H1 (cell line): ENCODE measurements around the gene PF4V1. TPM values are rescaled to one million over a fixed set of nuclear protein-coding genes. Genes with fewer than 3 reads are reported as not detected.

ENCODE experiments used
- CTCF ChIA-PET: fragments of 300-600 bp; sonication (Branson Sonifier 250); formaldehyde crosslinking; loops from one replicate; lab custom pipeline; 2021; ENCODE audit not compliant: partially characterized antibody; lab: Charles Lee
- POLR2A ChIA-PET: fragments of 300-600 bp; sonication (Branson Sonifier 250); formaldehyde crosslinking; loops from one replicate; lab custom pipeline; 2021; ENCODE audit warnings: inconsistent platforms; ENCODE audit not compliant: partially characterized antibody; lab: Charles Lee
- DNase-seq, 2 experiments: peaks; one replicate each; pipeline versions ENCODE4 v3.0.0 to v3.0.0-alpha.2; 2010 to 2022; ENCODE audit warnings: low spot score in 2 of 2, low read depth in 1 of 2, mixed read lengths in 1 of 2
- FAIRE-seq: peaks from 2 replicates; lab custom pipeline; 2011; peaks lifted over from hg19 to GRCh38; lab: Jason Lieb, UNC
- H2AFZ ChIP-seq: 2 replicates; pipeline ENCODE4 v1.8.1; 2012; ENCODE audit warnings: low read length, inconsistent platforms
- H2AK5ac ChIP-seq: 2 replicates; pipeline ENCODE4 v1.6.1; 2013; ENCODE audit warnings: low read depth, low read length
- H2BK120ac ChIP-seq: replicated peaks from 2 replicates; pipeline ENCODE3; 2013; ENCODE audit warnings: low read depth, low read length, inconsistent platforms
- H2BK12ac ChIP-seq: 2 replicates; pipeline ENCODE4 v1.6.1; 2013; ENCODE audit warnings: low read depth, low read length
- H2BK15ac ChIP-seq: 2 replicates; pipeline ENCODE4 v1.6.1; 2013; ENCODE audit warnings: low read length
- H2BK20ac ChIP-seq: 2 replicates; pipeline ENCODE4 v1.6.1; 2013; ENCODE audit warnings: low read length
- H2BK5ac ChIP-seq: 2 replicates; pipeline ENCODE4 v1.6.1; 2013; ENCODE audit warnings: low read depth, low read length
- H3K14ac ChIP-seq: 2 replicates; pipeline ENCODE4 v1.6.1; 2013; ENCODE audit warnings: inconsistent platforms; ENCODE audit not compliant: insufficient read length
- H3K18ac ChIP-seq: 2 replicates; pipeline ENCODE4 v1.6.1; 2013; ENCODE audit warnings: low read length; ENCODE audit errors: extremely low read depth
- H3K23ac ChIP-seq: 2 replicates; pipeline ENCODE4 v1.6.1; 2013; ENCODE audit warnings: inconsistent platforms; ENCODE audit not compliant: insufficient read length
- H3K23me2 ChIP-seq: 2 replicates; pipeline ENCODE4 v1.6.1; 2013; ENCODE audit warnings: low read depth, low read length
- H3K27ac ChIP-seq: 2 replicates; pipeline ENCODE4 v1.6.1; 2011; ENCODE audit warnings: low read depth, low read length, inconsistent platforms
- H3K27me3 ChIP-seq, 4 experiments: replicated peaks in 1 of 4; 1 replicate in 1 of 4; 2 replicates in 3 of 4; pipeline versions ENCODE4 v1.6.1 to v1.8.1; 2011 to 2013; ENCODE audit warnings: low read length in 3 of 4, mild to moderate bottlenecking in 3 of 4, inconsistent platforms in 2 of 4, mixed read lengths in 2 of 4, moderate library complexity in 1 of 4; ENCODE audit not compliant: control insufficient read depth in 3 of 4, insufficient read depth in 3 of 4; ENCODE audit errors: extremely low read depth in 1 of 4
- H3K36me3 ChIP-seq, 4 experiments: 2 replicates each; pipeline versions ENCODE4 v1.6.1 to v1.8.1; 2011 to 2013; ENCODE audit warnings: mild to moderate bottlenecking in 4 of 4, low read length in 3 of 4, moderate library complexity in 2 of 4, control low read depth in 1 of 4, inconsistent platforms in 1 of 4; ENCODE audit not compliant: insufficient read depth in 4 of 4, control insufficient read depth in 2 of 4
- H3K4ac ChIP-seq: replicated peaks from 2 replicates; pipeline ENCODE3; 2013; ENCODE audit warnings: low read length, low read depth, mixed read lengths, inconsistent platforms; ENCODE audit not compliant: insufficient read length
- H3K4me1 ChIP-seq, 4 experiments: replicated peaks in 1 of 4; 1 replicate in 1 of 4; 2 replicates in 3 of 4; pipeline versions ENCODE4 v1.6.1 to v1.8.1; 2011 to 2013; ENCODE audit warnings: low read length in 3 of 4, inconsistent platforms in 2 of 4, mixed read lengths in 1 of 4; ENCODE audit not compliant: insufficient read depth in 4 of 4, control insufficient read depth in 3 of 4
- H3K4me2 ChIP-seq, 2 experiments: 2 replicates each; pipeline versions ENCODE4 v1.6.1 to v1.8.1; 2011 to 2013; ENCODE audit warnings: low read depth in 2 of 2, low read length in 2 of 2, control low read depth in 1 of 2, inconsistent platforms in 1 of 2, mild to moderate bottlenecking in 1 of 2; ENCODE audit not compliant: insufficient read depth in 1 of 2
- H3K4me3 ChIP-seq, 4 experiments: fragments of 200-600, 300-600 bp in 1 of 4; sonication (generic), shearing (Covaris generic), sonication (Bioruptor Twin) in 1 of 4; 2 replicates each; pipeline versions ENCODE4 v1.5.1 to v1.8.1; 2011 to 2016; ENCODE audit warnings: low read length in 4 of 4, low read depth in 3 of 4, control low read depth in 2 of 4, inconsistent platforms in 2 of 4, mild to moderate bottlenecking in 2 of 4, mixed read lengths in 1 of 4, moderate library complexity in 1 of 4; ENCODE audit not compliant: insufficient read depth in 2 of 4; ENCODE audit errors: extremely low read depth in 1 of 4
- H3K56ac ChIP-seq: replicated peaks from 2 replicates; pipeline ENCODE3; 2013; ENCODE audit warnings: low read depth, mild to moderate bottlenecking, mixed read lengths, low read length, inconsistent platforms; ENCODE audit not compliant: insufficient read length
- H3K79me1 ChIP-seq: 2 replicates; pipeline ENCODE4 v1.6.1; 2013; ENCODE audit warnings: low read depth, low read length, control low read depth
- H3K79me2 ChIP-seq, 2 experiments: 2 replicates each; pipeline versions ENCODE4 v1.6.1 to v1.8.1; 2012 to 2013; ENCODE audit warnings: low read length in 2 of 2, mild to moderate bottlenecking in 2 of 2, inconsistent platforms in 1 of 2; ENCODE audit not compliant: insufficient read depth in 2 of 2, control insufficient read depth in 1 of 2
- H3K9ac ChIP-seq, 4 experiments: replicated peaks in 1 of 4; 1 replicate in 1 of 4; 2 replicates in 3 of 4; pipeline versions ENCODE4 v1.6.1 to v1.8.1; 2011 to 2013; ENCODE audit warnings: low read depth in 3 of 4, low read length in 3 of 4, control low read depth in 2 of 4, mild to moderate bottlenecking in 2 of 4, moderate library complexity in 2 of 4, inconsistent platforms in 1 of 4; ENCODE audit errors: extremely low read depth in 1 of 4
- H3K9me3 ChIP-seq, 2 experiments: 2 replicates each; pipeline versions ENCODE4 v1.6.1 to v1.8.1; 2012 to 2013; ENCODE audit warnings: mild to moderate bottlenecking in 2 of 2, moderate library complexity in 2 of 2, control low read depth in 1 of 2, inconsistent platforms in 1 of 2, low read depth in 1 of 2, low read length in 1 of 2, mixed read lengths in 1 of 2; ENCODE audit not compliant: insufficient read depth in 2 of 2
- H4K20me1 ChIP-seq, 2 experiments: replicated peaks in 1 of 2; 2 replicates each; pipeline versions ENCODE3 to v1.8.1; 2011 to 2013; ENCODE audit warnings: inconsistent platforms in 2 of 2, low read length in 2 of 2, mild to moderate bottlenecking in 1 of 2; ENCODE audit not compliant: insufficient read depth in 2 of 2, control insufficient read depth in 1 of 2
- H4K5ac ChIP-seq: 2 replicates; pipeline ENCODE4 v1.6.1; 2013; ENCODE audit warnings: low read length, low read depth, mixed read lengths, inconsistent platforms; ENCODE audit not compliant: insufficient read length
- H4K8ac ChIP-seq: 2 replicates; pipeline ENCODE4 v1.8.0; 2013; ENCODE audit warnings: mild to moderate bottlenecking, moderate library complexity, low read length, inconsistent platforms; ENCODE audit not compliant: insufficient read depth; ENCODE audit errors: extremely low read depth
- H4K91ac ChIP-seq: replicated peaks from 2 replicates; pipeline ENCODE3; 2013; ENCODE audit warnings: low read length, mixed read lengths, inconsistent platforms; ENCODE audit not compliant: insufficient read length
- BCL11A ChIP-seq, 2 experiments: IDR thresholded peaks; one replicate each; pipeline ENCODE4 v1.6.1; 2011; ENCODE audit warnings: low read depth in 2 of 2, low read length in 2 of 2, mild to moderate bottlenecking in 2 of 2
- BRCA1 ChIP-seq: IDR thresholded peaks from 2 replicates; pipeline ENCODE4 v1.6.1; 2012; ENCODE audit warnings: low read depth, low read length, improper control_type of control experiment
- CBX8 ChIP-seq: fragments of 300-800, 300-1000 bp; sonication (generic); IDR thresholded peaks from 2 replicates; pipeline ENCODE4 v1.7.1; 2016; ENCODE audit warnings: low read depth, low read length, borderline replicate concordance
- CHD2 ChIP-seq: IDR thresholded peaks from 2 replicates; pipeline ENCODE4 v1.6.1; 2012; ENCODE audit warnings: low read length, improper control_type of control experiment
- JUN ChIP-seq: IDR thresholded peaks from 2 replicates; pipeline ENCODE4 v1.6.1; 2011; ENCODE audit warnings: low read depth, mild to moderate bottlenecking, improper control_type of control experiment, low read length
- KDM4A ChIP-seq: IDR thresholded peaks from one replicate; pipeline ENCODE4 v1.7.1; 2012; ENCODE audit warnings: low read depth, mild to moderate bottlenecking, moderate library complexity, low read length, inconsistent platforms; ENCODE audit not compliant: severe bottlenecking
- POLR2A ChIP-seq, 2 experiments: IDR thresholded peaks; 1 replicate in 1 of 2; 2 replicates in 1 of 2; pipeline ENCODE4 v1.6.1; 2011; ENCODE audit warnings: low read depth in 2 of 2, low read length in 2 of 2, mild to moderate bottlenecking in 2 of 2; ENCODE audit errors: control extremely low read depth in 1 of 2
- RAD21 ChIP-seq, 2 experiments: IDR thresholded peaks in 1 of 2; conservative IDR thresholded peaks in 1 of 2; 2 replicates each; pipeline ENCODE4 v1.6.1; 2011; ENCODE audit warnings: low read depth in 2 of 2, low read length in 2 of 2, improper control_type of control experiment in 1 of 2, inconsistent platforms in 1 of 2, mild to moderate bottlenecking in 1 of 2, moderate library complexity in 1 of 2
- SIN3A ChIP-seq, 2 experiments: IDR thresholded peaks in 1 of 2; conservative IDR thresholded peaks in 1 of 2; 2 replicates each; pipeline ENCODE4 v1.6.1; 2011 to 2012; ENCODE audit warnings: low read length in 2 of 2, improper control_type of control experiment in 1 of 2, low read depth in 1 of 2, mild to moderate bottlenecking in 1 of 2
- SIX5 ChIP-seq: IDR thresholded peaks from 2 replicates; pipeline ENCODE4 v1.6.1; 2011; ENCODE audit warnings: mild to moderate bottlenecking, low read depth, low read length
- SP1 ChIP-seq: IDR thresholded peaks from 2 replicates; pipeline ENCODE4 v1.6.1; 2011; ENCODE audit warnings: low read depth, low read length
- YY1 ChIP-seq: IDR thresholded peaks from 2 replicates; pipeline ENCODE4 v1.6.1; 2011; ENCODE audit warnings: low read depth, mild to moderate bottlenecking, low read length
- WGBS, 2 experiments: shearing (Covaris generic) in 1 of 2; methylation state at CpG; one replicate each; pipeline versions ENCODE4 v1.1.6 to v1.1.7; 2013 to 2015; ENCODE audit warnings: low lambda C conversion rate in 2 of 2, mixed read lengths in 2 of 2, inconsistent platforms in 1 of 2, low coverage in 1 of 2, missing lambda C conversion rate in 1 of 2; ENCODE audit not compliant: insufficient replicate concordance in 2 of 2, insufficient coverage in 1 of 2, insufficient read length in 1 of 2; ENCODE audit errors: extremely low coverage in 1 of 2, missing lambda C conversion rate in 1 of 2; 5-methylcytosine and 5-hydroxymethylcytosine counted together
- polyA plus RNA-seq, 7 experiments: library from polyadenylated mRNA; depleted of rRNA in 3 of 7; stranded (reverse) in 5 of 7; unstranded in 2 of 7; fragments of >200 nt in 5 of 7; fragments of 200-250 nt in 2 of 7; gene quantifications; 1 replicate in 5 of 7; 2 replicates in 1 of 7; 4 replicates in 1 of 7; pipeline versions ENCODE4 v1.2.1 to v1.2.3, GENCODE V29; 2011 to 2013; ENCODE audit warnings: missing spikeins in 2 of 7, mixed read lengths in 2 of 7
- total RNA-seq: library from RNA; stranded (reverse); fragmentation: NEBNext Ultra II Directional; extraction: Animal tissue kit (Norgen Biotek cat#: 25700); gene quantifications from 2 replicates; pipeline ENCODE4 v1.2.1, GENCODE V29; 2021

The PF4V1 gene
- total and polyA plus RNA-seq, 2 of the 8 experiments (the other 6 are each of a cell fraction or from before 2014, with no cell fraction given), result not detected

DNA sequence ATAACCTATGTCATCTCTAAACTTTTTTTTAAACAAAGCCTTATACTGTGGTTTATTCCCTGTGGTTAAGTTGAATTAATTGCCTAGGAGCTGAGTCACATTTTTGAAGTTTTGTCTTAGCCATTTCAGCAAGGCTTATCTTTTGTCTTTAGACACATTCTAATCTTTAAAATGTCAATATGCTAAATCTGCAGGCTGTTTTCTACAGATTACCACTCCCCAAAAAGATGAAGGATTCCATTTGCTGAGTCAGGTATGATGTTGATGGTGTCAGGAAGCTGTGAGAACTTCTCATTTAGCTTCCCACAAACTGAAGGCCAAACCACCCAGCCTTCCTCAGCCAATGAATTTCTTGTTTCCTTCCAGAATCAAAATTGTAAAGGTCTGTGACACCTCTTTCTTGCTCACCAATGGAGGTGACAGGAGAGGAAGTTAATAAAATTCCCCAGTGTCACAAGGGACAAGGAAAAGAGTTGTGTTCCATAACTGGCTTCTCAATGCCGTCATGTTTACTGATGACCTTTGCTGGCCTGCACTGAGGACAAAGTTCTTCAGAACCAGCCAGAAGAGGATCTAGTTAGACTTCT is 20.4 kb upstream of the PF4V1 start:
- Histone ChIP-seq H2BK12ac (no peak overlapping the region), H2BK20ac (no peak overlapping the region), H2BK120ac (no peak overlapping the region), H3K27me3 (no peaks in the 10 kb centered on the region; a peak in 1 of 7 replicates), H3K23me2 (peaks cover 4% of the 10 kb centered on the region; the same call in 1 of the 2 replicates), H3K4me2 (no peak overlapping the region), H3K79me2 (no peaks in the 10 kb centered on the region), H3K4me3 (no peak overlapping the region), H3K27ac (no peak overlapping the region), H4K20me1 (no peaks in the 10 kb centered on the region), H4K8ac (no peak overlapping the region), H3K9me3 (0 out of 4 replicates have a peak, but pooled peaks cover 0 to under 1% of the 10 kb centered on the region in 2 experiments), H3K14ac (no peak overlapping the region), H3K4me1 (no peaks in the 10 kb centered on the region), H2AFZ (peak overlapping the region; percentile 76; the same call in 1 of the 2 replicates), H2BK5ac (no peak overlapping the region), H3K4ac (no peak overlapping the region), H3K9ac (no peak overlapping the region), H2BK15ac (no peak overlapping the region), H4K91ac (no peak overlapping the region), H4K5ac (no peak overlapping the region), H3K18ac (no peak overlapping the region), H3K79me1 (no peaks in the 10 kb centered on the region), H3K36me3 (no peaks in the 10 kb centered on the region; a peak in 1 of 8 replicates), H3K23ac (no peak overlapping the region), H3K56ac (no peak overlapping the region), H2AK5ac (no peak overlapping the region)
- FAIRE-seq (no peak), DNase-seq (no peak)
- TF ChIP-seq SIN3A (conservative IDR thresholded peaks at IDR 0.05 in 1 of 2, IDR thresholded peaks at IDR 0.05 in 1 of 2; ENCODE audit: low read depth in 1 of 2, low read length in 2 of 2) (no peak), POLR2A (IDR thresholded peaks at IDR 0.05; ENCODE audit: control extremely low read depth in 1 of 2, low read depth in 2 of 2, low read length in 2 of 2) (no peak), BRCA1 (no peak), SP1 (no peak), JUN (no peak), SIX5 (no peak), KDM4A (no peak), YY1 (no peak), BCL11A (IDR thresholded peaks at IDR 0.05; ENCODE audit: low read depth in 2 of 2, low read length in 2 of 2) (no peak), RAD21 (IDR thresholded peaks at IDR 0.05 in 1 of 2, conservative IDR thresholded peaks at IDR 0.05 in 1 of 2; ENCODE audit: low read depth in 2 of 2, low read length in 2 of 2) (no peak), CBX8 (no peak), CHD2 (no peak)
- WGBS, 2 experiments, result 93% methylated on average over 1 of the region's 1 CpG; no CpG with 5 or more reads in 1 of the 2 experiments
- ChIA-PET POLR2A (no interaction called here), CTCF (no interaction called here)
